Parathyroid adenoma (tissue), 2 donors: ENCODE results near the gene CARD10.
A peak's percentile ranks its signal among the peaks of the same experiment; 100 is the strongest.

Source experiments
- H2AFZ ChIP-seq: fragments of 300-600 bp; sonication (generic); one replicate; pipeline ENCODE4 v1.7.0; 2017; ENCODE audit warnings: antibody characterized with exemption, mild to moderate bottlenecking
- H3K27ac ChIP-seq: fragments of 300-600 bp; sonication (generic); one replicate; pipeline ENCODE4 v1.7.0; 2017
- H3K27me3 ChIP-seq: fragments of 300-600 bp; sonication (generic); one replicate; pipeline ENCODE4 v1.7.0; 2017; ENCODE audit warnings: low read length; ENCODE audit not compliant: control insufficient read depth, insufficient read depth
- H3K36me3 ChIP-seq: fragments of 300-600 bp; sonication (generic); one replicate; pipeline ENCODE4 v1.7.0; 2017; ENCODE audit warnings: low read length; ENCODE audit not compliant: control insufficient read depth, insufficient read depth
- H3K4me1 ChIP-seq: fragments of 300-600 bp; sonication (generic); one replicate; pipeline ENCODE4 v1.7.0; 2017; ENCODE audit warnings: control low read depth
- H3K4me2 ChIP-seq: fragments of 300-600 bp; sonication (generic); one replicate; pipeline ENCODE4 v1.7.0; 2017; ENCODE audit warnings: low read length
- H3K4me3 ChIP-seq: fragments of 300-600 bp; sonication (generic); one replicate; pipeline ENCODE4 v1.7.0; 2017; ENCODE audit warnings: low read depth, low read length
- H3K79me2 ChIP-seq: fragments of 300-600 bp; sonication (generic); one replicate; pipeline ENCODE4 v1.7.0; 2017; ENCODE audit warnings: control low read depth
- H3K9ac ChIP-seq: fragments of 300-600 bp; sonication (generic); one replicate; pipeline ENCODE4 v1.7.0; 2017; ENCODE audit warnings: mild to moderate bottlenecking
- H3K9me3 ChIP-seq: fragments of 300-600 bp; sonication (generic); one replicate; pipeline ENCODE4 v1.7.0; 2017; ENCODE audit warnings: low read length; ENCODE audit not compliant: control insufficient read depth
- TF ChIP-seq, protein P1 (sequence below): fragments of 300-600 bp; sonication (generic); IDR thresholded peaks from one replicate; pipeline ENCODE4 v1.7.0; 2017; ENCODE audit warnings: antibody characterized with exemption, mild to moderate bottlenecking
- donor health status: primary hyperparathyroidism.

Gene CARD10

DNA sequence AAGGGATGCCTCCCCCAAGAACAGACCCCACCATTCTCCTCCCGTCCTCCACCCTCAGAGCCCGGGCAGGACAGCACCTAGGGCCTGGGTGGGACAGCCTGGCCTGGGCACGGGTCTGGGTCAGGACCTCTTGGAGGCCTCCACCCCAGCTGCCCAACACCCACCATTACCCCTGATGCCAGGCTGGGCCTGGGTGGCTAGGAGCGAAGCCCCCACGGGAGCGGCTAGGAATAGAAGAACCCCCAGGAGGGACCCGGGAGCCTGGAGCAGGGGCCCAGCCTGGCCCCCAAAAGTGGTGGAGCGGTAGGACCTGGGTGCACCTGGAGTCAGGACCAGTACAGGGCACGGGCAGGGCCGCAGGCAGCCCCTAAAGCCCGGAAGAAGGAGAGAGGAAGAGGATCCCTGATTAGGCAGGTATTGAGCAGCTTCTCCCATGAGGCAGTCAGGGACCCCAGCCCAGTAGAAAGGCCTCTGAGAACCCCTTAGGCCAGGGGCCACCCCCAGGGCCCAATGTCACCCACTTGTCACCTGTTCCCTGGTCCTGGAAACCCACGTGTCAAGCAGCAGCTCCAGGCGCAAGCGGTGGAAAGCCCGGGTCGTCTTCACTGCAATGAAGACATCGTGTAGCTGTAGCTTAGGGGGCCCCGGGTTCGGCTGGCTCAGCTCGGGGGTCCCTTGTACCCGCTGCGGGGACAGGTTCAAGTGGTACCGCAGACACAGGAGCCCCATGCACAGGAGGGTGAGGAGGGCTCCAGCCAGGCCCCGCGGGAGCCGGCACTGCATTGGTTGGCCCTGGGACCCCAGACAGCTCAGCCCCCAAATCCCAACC is 33.6 kb downstream of the CARD10 start:
- Histone ChIP-seq H3K36me3 (no peaks in the 10 kb centered on the region), H3K27ac (peak overlapping the region; percentile 39), H3K27me3 (no peaks in the 10 kb centered on the region), H2AFZ (no peak overlapping the region), H3K79me2 (no peaks in the 10 kb centered on the region), H3K4me3 (peak overlapping the region; percentile 22), H3K9me3 (no peaks in the 10 kb centered on the region), H3K4me2 (peak overlapping the region; percentile 53), H3K9ac (no peak overlapping the region), H3K4me1 (no peaks in the 10 kb centered on the region)
- TF ChIP-seq, protein P1, sequence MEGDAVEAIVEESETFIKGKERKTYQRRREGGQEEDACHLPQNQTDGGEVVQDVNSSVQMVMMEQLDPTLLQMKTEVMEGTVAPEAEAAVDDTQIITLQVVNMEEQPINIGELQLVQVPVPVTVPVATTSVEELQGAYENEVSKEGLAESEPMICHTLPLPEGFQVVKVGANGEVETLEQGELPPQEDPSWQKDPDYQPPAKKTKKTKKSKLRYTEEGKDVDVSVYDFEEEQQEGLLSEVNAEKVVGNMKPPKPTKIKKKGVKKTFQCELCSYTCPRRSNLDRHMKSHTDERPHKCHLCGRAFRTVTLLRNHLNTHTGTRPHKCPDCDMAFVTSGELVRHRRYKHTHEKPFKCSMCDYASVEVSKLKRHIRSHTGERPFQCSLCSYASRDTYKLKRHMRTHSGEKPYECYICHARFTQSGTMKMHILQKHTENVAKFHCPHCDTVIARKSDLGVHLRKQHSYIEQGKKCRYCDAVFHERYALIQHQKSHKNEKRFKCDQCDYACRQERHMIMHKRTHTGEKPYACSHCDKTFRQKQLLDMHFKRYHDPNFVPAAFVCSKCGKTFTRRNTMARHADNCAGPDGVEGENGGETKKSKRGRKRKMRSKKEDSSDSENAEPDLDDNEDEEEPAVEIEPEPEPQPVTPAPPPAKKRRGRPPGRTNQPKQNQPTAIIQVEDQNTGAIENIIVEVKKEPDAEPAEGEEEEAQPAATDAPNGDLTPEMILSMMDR, result no peak

DNA sequence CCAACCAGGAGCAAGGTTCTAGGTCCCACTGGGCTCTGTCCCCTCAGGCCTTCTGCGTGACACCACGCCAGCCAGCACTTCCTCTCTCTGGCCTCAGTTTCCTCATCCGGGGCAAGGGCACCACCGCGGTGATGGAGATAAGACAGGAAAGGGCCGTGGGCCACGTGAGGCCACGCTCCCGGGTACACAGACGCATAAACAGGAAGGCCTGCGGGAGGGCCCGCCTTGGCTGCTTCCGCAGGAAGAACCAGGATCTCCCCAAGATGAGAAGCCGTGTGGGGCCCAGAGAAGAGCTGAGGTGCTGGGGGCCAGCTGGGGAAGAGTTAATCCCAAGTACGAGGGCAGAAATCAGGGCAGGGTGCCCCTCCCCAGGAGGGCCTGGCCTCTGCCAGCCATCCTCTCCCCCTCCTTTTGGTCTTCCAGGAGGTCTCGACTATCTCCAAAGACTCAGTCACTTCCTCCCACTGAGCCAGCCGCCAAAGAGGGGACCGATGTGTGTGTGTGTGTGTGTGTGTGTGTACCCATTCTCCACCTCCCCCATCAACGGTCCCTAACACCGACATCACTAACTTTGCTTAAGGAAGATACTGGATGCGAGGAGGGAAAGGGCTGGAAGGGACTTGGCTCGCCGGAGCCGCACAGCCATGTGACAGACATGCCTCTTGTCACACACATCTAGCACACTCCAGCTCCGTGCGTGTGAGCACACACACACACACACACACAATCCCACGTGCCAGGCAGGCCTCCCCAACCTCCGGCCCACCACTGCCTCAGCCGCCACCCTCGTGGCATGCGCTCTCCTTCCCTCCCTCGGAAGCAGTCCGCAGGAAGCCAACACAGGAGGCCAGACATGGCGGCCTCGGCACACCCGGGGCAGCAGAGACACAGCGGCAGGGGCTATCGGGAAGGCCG is 34.5 kb downstream of the CARD10 start:
- H3K4me1 ChIP-seq, result no peaks in the 10 kb centered on the region
- TF ChIP-seq, protein P1, result no peak

DNA sequence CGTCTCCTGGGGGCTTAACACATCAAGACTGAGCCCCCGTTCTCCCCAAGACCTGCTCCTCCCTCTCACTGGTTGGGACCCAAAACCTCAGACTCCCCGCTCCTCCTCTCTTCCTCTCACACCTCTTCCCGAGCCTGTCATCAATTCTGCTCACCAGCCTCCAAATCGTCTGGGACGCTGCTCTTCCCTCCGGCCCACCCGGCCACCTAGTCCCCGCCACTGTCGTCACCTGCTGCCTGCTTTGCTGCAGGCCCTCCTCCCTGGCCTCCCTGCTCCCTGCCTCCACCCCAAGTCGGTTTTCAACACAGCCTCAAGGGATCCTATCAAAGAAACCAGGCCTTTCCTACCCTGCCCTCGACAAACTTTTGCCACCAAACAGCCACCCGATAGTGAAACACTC is 36.2 kb downstream of the CARD10 start:
- no peak overlapping the region for H3K4me2 ChIP-seq
- no peaks in the 10 kb centered on the region for H3K27me3 ChIP-seq
- no peaks in the 10 kb centered on the region for H3K36me3 ChIP-seq
- no peaks in the 10 kb centered on the region for H3K79me2 ChIP-seq
- TF ChIP-seq, protein P1, result no peak
- no peak overlapping the region for H3K9ac ChIP-seq
- no peak overlapping the region for H3K27ac ChIP-seq
- H3K4me1 ChIP-seq, result no peaks in the 10 kb centered on the region
- no peaks in the 10 kb centered on the region for H3K9me3 ChIP-seq
- H2AFZ ChIP-seq, result no peak overlapping the region
- no peak overlapping the region for H3K4me3 ChIP-seq

More for the DNA sequence above, 34.5 kb downstream of the CARD10 start:
- peak overlapping the region; percentile 0 for H3K4me3 ChIP-seq
- H3K79me2 ChIP-seq, result no peaks in the 10 kb centered on the region
- H3K4me2 ChIP-seq, result no peak overlapping the region
- no peak overlapping the region for H3K9ac ChIP-seq
- no peak overlapping the region for H2AFZ ChIP-seq
- H3K36me3 ChIP-seq, result no peaks in the 10 kb centered on the region
- H3K27me3 ChIP-seq, result no peaks in the 10 kb centered on the region
- peak overlapping the region; percentile 39 for H3K27ac ChIP-seq
- H3K9me3 ChIP-seq, result no peaks in the 10 kb centered on the region

DNA sequence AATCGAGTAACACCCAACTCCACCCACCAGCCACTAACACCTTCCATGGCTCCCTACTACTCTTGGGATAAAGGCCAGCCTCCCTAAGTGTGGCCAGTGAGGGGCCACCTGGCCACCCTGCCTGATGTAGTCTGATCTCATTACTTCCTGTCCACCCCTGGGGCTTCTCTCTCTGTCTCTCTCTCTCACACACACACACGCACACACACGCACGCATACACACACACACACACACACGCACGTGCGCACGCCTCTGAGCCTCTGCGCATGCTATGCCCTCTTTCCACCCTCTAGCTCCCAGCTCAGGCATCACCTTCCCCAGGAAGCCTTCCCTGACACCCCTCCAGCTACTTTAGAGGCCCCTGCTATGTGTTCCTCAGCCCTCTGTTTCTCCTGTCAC is 37.0 kb downstream of the CARD10 start:
- TF ChIP-seq, protein P1, result no peak
- Histone ChIP-seq H3K4me1 (no peaks in the 10 kb centered on the region), H3K27me3 (no peaks in the 10 kb centered on the region), H3K79me2 (no peaks in the 10 kb centered on the region), H3K9ac (no peak overlapping the region), H2AFZ (no peak overlapping the region), H3K9me3 (no peaks in the 10 kb centered on the region), H3K36me3 (no peaks in the 10 kb centered on the region), H3K27ac (no peak overlapping the region), H3K4me3 (no peak overlapping the region), H3K4me2 (no peak overlapping the region)
